ENCODE results near the gene ZMIZ1.

Gene ZMIZ1

DNA sequence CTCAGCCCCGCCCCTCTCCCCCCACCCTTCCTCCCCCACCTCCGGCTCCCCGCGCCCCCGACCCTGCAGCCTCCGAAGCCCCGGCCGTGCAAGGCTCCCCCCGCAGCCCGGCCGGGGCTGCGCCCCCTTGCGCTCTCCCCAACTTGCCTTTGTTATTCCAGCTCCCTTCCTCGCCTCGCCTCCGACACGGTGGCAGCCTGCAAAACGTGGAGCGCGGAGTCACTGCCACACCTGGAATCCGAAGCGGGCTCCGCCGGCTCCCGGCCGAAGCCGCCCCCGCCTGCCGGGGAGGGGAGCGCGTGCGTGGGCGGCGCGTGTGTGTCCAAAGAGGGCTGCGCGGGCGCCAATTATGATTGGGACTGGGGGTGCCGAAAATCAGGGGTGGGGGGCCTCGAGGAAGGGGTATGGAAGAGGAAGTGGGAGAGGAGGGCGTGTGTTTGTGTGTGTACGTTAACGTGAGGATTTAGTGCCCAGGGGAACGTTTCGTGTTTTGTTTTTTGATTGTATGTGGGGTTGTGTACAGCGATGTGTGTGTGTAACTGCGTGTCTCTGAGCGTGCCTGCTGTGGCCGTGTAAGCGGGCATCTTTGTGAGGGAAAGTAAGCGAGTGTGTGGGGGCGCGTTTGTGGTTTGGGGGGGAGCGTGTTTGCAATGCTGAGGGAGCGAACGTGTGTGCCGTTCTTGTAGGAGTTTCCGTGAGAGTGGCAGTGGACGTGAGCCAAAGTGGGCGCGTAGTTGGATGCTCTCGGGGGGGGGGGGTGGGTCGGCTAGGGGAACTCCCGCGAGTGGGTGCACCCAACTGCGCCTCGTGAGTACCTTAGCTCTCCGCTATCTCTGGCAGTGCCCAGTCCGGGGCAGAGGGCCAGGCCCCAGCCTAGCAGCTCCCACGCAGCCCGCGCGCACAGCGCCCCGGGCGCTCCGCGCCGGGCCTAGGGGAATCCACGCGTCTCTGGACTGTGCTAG is 1.2 kb upstream of the ZMIZ1 start:
- TF ChIP-seq CTCF (conservative IDR thresholded peaks at IDR 0.05; ENCODE audit: low read depth, low read length): peak; percentile 37
- DNase-seq (ENCODE audit: low read depth): peak; percentile 65
- H3K4me3 ChIP-seq (ENCODE audit: low read length): peak overlapping the region; percentile 55

DNA sequence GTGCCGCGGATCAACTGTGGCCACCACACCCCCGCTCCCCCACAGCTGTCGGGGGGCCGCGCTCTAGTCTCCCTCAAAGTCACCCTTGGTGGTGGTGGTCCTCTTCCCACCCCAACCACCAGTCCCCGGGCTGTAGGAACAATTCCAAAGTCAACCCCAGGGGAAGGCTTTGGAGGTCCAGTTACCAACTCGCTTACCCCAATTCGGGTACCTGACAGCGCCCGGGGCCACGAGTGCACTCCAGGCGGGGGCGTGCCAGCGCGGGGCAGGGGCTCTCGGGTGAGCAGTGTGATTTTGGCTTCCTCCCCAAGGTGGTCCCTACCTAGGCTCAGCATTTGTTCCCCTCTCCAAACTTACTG is 584 bp upstream of the ZMIZ1 start:
- peak; percentile 11 for TF ChIP-seq CTCF (conservative IDR thresholded peaks at IDR 0.05; ENCODE audit: low read depth, low read length)
- no peak for DNase-seq (ENCODE audit: low read depth)

DNA sequence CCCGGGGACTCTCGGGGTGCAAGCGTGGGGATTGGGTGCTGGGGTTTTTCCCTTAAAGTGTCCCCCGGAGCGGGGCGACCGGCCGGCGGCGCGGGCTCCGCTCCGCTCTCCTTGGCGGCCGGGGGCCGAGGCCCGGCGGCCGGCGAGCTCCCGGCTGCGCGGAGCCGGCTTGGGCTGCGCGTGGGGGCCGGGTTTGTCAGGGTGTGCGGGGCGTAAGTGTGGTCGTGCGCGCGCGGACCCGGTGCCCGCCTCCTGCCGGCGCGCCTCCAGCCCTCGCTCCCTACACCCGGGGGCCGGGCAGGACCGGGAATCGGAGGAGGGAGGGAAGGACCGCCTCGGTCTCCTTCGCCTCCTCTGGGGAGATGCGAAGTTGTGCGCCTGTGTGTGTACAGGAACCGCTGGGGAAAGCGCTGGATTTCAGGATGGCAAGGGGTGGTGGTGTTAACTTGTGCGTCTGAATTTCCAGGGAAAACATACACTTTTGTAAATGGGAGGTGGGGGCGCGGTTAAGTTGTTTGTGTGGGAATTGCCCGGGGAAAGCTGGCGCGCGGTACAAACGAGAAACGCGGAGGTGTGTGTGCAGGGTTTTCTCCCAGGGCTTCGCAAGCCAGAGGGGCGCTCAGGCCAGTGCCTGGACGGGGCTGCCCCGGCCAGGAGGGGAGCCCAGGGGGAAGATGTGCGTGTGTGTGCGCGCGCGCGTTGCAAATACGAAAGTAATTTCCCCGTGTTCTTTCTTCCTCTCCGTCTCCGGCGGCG is 737 bp downstream of the ZMIZ1 start:
- TF ChIP-seq CTCF (conservative IDR thresholded peaks at IDR 0.05; ENCODE audit: low read depth, low read length): peak; percentile 8
- H3K4me3 ChIP-seq (ENCODE audit: low read length): peak overlapping the region; percentile 92
- DNase-seq (ENCODE audit: low read depth): no peak

More for the DNA sequence above, 584 bp upstream of the ZMIZ1 start:
- H3K4me3 ChIP-seq (ENCODE audit: low read length): peak overlapping the region; percentile 55

GRCh38 chr10:79070081-79070605 is 1.4 kb downstream of the ZMIZ1 start:
- peak overlapping the region; percentile 92 for H3K4me3 ChIP-seq (ENCODE audit: low read length)
- no peak for TF ChIP-seq CTCF (conservative IDR thresholded peaks at IDR 0.05; ENCODE audit: low read depth, low read length)
- DNase-seq (ENCODE audit: low read depth): no peak

DNA sequence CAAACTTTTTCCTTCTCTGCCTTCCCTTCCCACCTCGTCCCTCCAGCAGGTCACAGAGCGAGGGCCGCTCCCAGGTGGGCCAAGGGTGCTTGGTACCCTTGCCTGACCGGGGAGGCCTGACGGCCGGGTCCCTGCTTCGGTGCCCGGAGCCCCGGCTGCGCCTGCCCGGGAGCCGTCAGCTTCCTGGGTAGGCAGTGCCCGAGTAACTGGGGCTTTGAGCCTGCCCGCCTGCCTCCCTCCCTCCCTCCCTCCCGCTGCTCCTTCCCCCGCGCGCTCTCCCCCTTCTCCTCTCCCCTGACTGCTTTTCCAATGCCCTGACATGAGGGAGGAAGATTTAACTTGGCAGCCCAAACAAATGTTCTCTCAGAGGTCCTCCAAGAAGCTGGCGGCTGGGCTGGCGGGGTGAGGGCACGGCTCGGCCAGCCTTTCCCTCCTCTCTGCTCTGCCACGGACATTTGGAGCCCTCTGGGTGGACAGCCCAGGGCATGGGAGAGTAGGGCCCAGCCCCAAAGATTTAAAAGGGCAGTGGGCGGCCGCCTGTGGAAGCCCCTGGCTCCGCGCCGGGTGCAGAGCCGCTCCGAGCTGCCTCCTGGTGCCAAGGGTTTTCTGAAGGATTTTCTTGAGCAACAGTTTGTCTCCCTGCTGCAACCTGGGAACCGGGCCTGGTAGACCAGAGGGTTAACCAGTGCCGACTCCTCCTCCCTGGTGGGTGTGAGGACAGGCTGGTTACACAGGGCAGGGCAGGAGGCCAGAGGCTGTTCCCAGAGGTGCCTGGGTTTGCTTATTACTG is 2.0 kb downstream of the ZMIZ1 start:
- H3K4me3 ChIP-seq (ENCODE audit: low read length): peak overlapping the region; percentile 92
- DNase-seq (ENCODE audit: low read depth): peak; percentile 81
- TF ChIP-seq CTCF (conservative IDR thresholded peaks at IDR 0.05; ENCODE audit: low read depth, low read length): no peak

- no peak for DNase-seq (ENCODE audit: low read depth)
- no peak for TF ChIP-seq CTCF (conservative IDR thresholded peaks at IDR 0.05; ENCODE audit: low read depth, low read length)
- peak overlapping the region; percentile 92 for H3K4me3 ChIP-seq (ENCODE audit: low read length)
Measured at GRCh38 chr10:79071396-79071923, 2.7 kb downstream of the ZMIZ1 start.

All from retinal pigment epithelial cell (primary cell).